Neuronal stem cell (in vitro differentiated cells): ENCODE data around the gene STPG2.
A peak's percentile ranks its signal among the peaks of the same experiment; 100 is the strongest.
"Not testable (repeated sequence)": the region's sequence is repeated elsewhere in the genome, so short reads cannot be mapped to it uniquely, and the experiment has no call there.

Source experiments
- DNase-seq: peaks from one replicate; pipeline ENCODE4 v3.0.0-alpha.2; 2013; ENCODE audit warnings: low spot score
- H2AFZ ChIP-seq: one replicate; pipeline ENCODE4 v1.6.1; 2013; ENCODE audit warnings: mild to moderate bottlenecking, low read length, inconsistent platforms
- H2AK5ac ChIP-seq: 2 replicates; pipeline ENCODE4 v1.6.1; 2013; ENCODE audit warnings: low read depth, mild to moderate bottlenecking, inconsistent platforms, low read length, moderate library complexity, mixed read lengths
- H2BK120ac ChIP-seq: 2 replicates; pipeline ENCODE4 v1.6.1; 2013; ENCODE audit warnings: low read depth, mild to moderate bottlenecking, inconsistent platforms, low read length, moderate library complexity, mixed read lengths
- H2BK12ac ChIP-seq: one replicate; pipeline ENCODE4 v1.6.1; 2013; ENCODE audit warnings: low read length, inconsistent platforms
- H2BK15ac ChIP-seq: 2 replicates; pipeline ENCODE4 v1.6.1; 2013; ENCODE audit warnings: mild to moderate bottlenecking, low read length, inconsistent platforms, mixed read lengths
- H2BK5ac ChIP-seq: one replicate; pipeline ENCODE4 v1.6.1; 2013; ENCODE audit warnings: inconsistent platforms, mild to moderate bottlenecking, low read length, moderate library complexity
- H3K14ac ChIP-seq: one replicate; pipeline ENCODE4 v1.6.1; 2013; ENCODE audit warnings: low read length, inconsistent platforms
- H3K18ac ChIP-seq: 2 replicates; pipeline ENCODE4 v1.6.1; 2013; ENCODE audit warnings: low read length, inconsistent platforms
- H3K23ac ChIP-seq: 2 replicates; pipeline ENCODE4 v1.6.1; 2013; ENCODE audit warnings: low read depth, mild to moderate bottlenecking, mixed read lengths, low read length, inconsistent platforms; ENCODE audit not compliant: poor library complexity
- H3K27ac ChIP-seq: replicated peaks from 3 replicates; pipeline ENCODE4 v1.5.1; 2013; ENCODE audit warnings: low read length, inconsistent platforms
- H3K27me3 ChIP-seq, 3 experiments: 2 replicates each; pipeline ENCODE4 v1.6.1; 2013; ENCODE audit warnings: low read length in 3 of 3, mild to moderate bottlenecking in 2 of 3, inconsistent platforms in 1 of 3, low read depth in 1 of 3, mixed read lengths in 1 of 3, moderate library complexity in 1 of 3; ENCODE audit not compliant: control insufficient read depth in 3 of 3, insufficient read depth in 3 of 3
- H3K36me3 ChIP-seq, 2 donors: replicated peaks in 1 of 2; 2 replicates each; pipeline ENCODE4 v1.6.1; 2013; ENCODE audit warnings: low read length in 2 of 2; ENCODE audit not compliant: control insufficient read depth in 2 of 2, insufficient read depth in 2 of 2
- H3K4ac ChIP-seq: 2 replicates; pipeline ENCODE4 v1.6.1; 2013; ENCODE audit warnings: inconsistent platforms, mild to moderate bottlenecking, low read length, moderate library complexity
- H3K4me1 ChIP-seq, 2 donors: 1 replicate in 1 of 2; 2 replicates in 1 of 2; pipeline ENCODE4 v1.6.1; 2013; ENCODE audit warnings: low read length in 2 of 2, low read depth in 1 of 2; ENCODE audit not compliant: control insufficient read depth in 2 of 2, insufficient read depth in 1 of 2
- H3K4me2 ChIP-seq: one replicate; pipeline ENCODE4 v1.6.1; 2013; ENCODE audit warnings: mild to moderate bottlenecking, low read length, inconsistent platforms; ENCODE audit not compliant: insufficient read depth, poor library complexity, severe bottlenecking
- H3K4me3 ChIP-seq, 2 donors: 2 replicates each; pipeline ENCODE4 v1.5.1; 2013; ENCODE audit warnings: low read length in 2 of 2, mild to moderate bottlenecking in 2 of 2, inconsistent platforms in 1 of 2, moderate library complexity in 1 of 2
- H3K79me1 ChIP-seq: one replicate; pipeline ENCODE4 v1.6.1; 2013; ENCODE audit warnings: low read depth, mild to moderate bottlenecking, inconsistent platforms, low read length, moderate library complexity
- H3K9ac ChIP-seq: one replicate; pipeline ENCODE4 v1.6.1; 2013; ENCODE audit warnings: mild to moderate bottlenecking, low read depth, low read length, inconsistent platforms; ENCODE audit not compliant: poor library complexity
- H3K9me3 ChIP-seq, 2 donors: replicated peaks in 1 of 2; 2 replicates each; pipeline versions ENCODE3 to v1.6.1; 2013; ENCODE audit warnings: low read length in 2 of 2, mild to moderate bottlenecking in 2 of 2, inconsistent platforms in 1 of 2, low read depth in 1 of 2, mixed read lengths in 1 of 2, moderate library complexity in 1 of 2; ENCODE audit not compliant: control insufficient read depth in 2 of 2, insufficient read depth in 1 of 2
- H4K8ac ChIP-seq: one replicate; pipeline ENCODE4 v1.6.1; 2013; ENCODE audit warnings: low read depth, mild to moderate bottlenecking, inconsistent platforms, low read length, moderate library complexity
- H4K91ac ChIP-seq: one replicate; pipeline ENCODE4 v1.6.1; 2013; ENCODE audit warnings: low read length, low read depth, mild to moderate bottlenecking, inconsistent platforms; ENCODE audit not compliant: poor library complexity
- WGBS, 2 donors: extraction: QIAGEN DNeasy Blood & Tissue Kit; methylation state at CpG; one replicate each; pipeline ENCODE4 v1.1.7; 2013; ENCODE audit warnings: missing lambda C conversion rate in 2 of 2, mixed read lengths in 1 of 2; ENCODE audit not compliant: insufficient read length in 2 of 2, insufficient replicate concordance in 1 of 2; ENCODE audit errors: extremely low coverage in 2 of 2; 5-methylcytosine and 5-hydroxymethylcytosine counted together

The STPG2 gene

GRCh38 chr4:97903436-97904189, 239.7 kb downstream of the STPG2 start:
- H3K14ac ChIP-seq, H3K18ac ChIP-seq, H4K91ac ChIP-seq, H2BK12ac ChIP-seq, H3K9me3 ChIP-seq, H4K8ac ChIP-seq, H3K79me1 ChIP-seq, DNase-seq, H3K36me3 ChIP-seq, H3K27ac ChIP-seq, H2AK5ac ChIP-seq, H3K23ac ChIP-seq, H3K4ac ChIP-seq, H2BK15ac ChIP-seq, H2BK120ac ChIP-seq, H3K4me2 ChIP-seq, H3K4me3 ChIP-seq, H3K27me3 ChIP-seq, H3K9ac ChIP-seq, H2BK5ac ChIP-seq, H3K4me1 ChIP-seq: not testable (repeated sequence)
- peak overlapping the region; percentile 29 for H2AFZ ChIP-seq
- WGBS, 2 donors: no CpG with 5 or more reads among the region's 23 CpGs

- H3K9ac ChIP-seq: no peak overlapping the region
- no peak overlapping the region for H3K4ac ChIP-seq
- H3K9me3 ChIP-seq: no peaks in the 10 kb centered on the region
- no peak overlapping the region for H3K18ac ChIP-seq
- H3K79me1 ChIP-seq: no peaks in the 10 kb centered on the region
- no peak overlapping the region for H2AK5ac ChIP-seq
- no peak overlapping the region for H2BK12ac ChIP-seq
- no peak overlapping the region for H2BK120ac ChIP-seq
- H3K14ac ChIP-seq: no peak overlapping the region
- no peak overlapping the region for H2AFZ ChIP-seq
- no peak overlapping the region for H2BK5ac ChIP-seq
- no peak overlapping the region for H2BK15ac ChIP-seq
- no peaks in the 10 kb centered on the region for H3K36me3 ChIP-seq
- H3K4me2 ChIP-seq: no peak overlapping the region
- no CpG with 5 or more reads among the region's 2 CpGs for WGBS, 2 donors
- H3K4me3 ChIP-seq: no peak overlapping the region
- H4K91ac ChIP-seq: no peak overlapping the region
- H3K4me1 ChIP-seq: no peaks in the 10 kb centered on the region
- H3K27me3 ChIP-seq: no peaks in the 10 kb centered on the region
- H4K8ac ChIP-seq: no peak overlapping the region
- no peak overlapping the region for H3K23ac ChIP-seq
- no peak overlapping the region for H3K27ac ChIP-seq
- no peak for DNase-seq
These were observed 243.0 kb downstream of the STPG2 start for GRCh38 chr4:97900229-97900628.

GRCh38 chr4:97892592-97893266, 250.5 kb downstream of the STPG2 start:
- no peak for DNase-seq
- WGBS, 2 donors: no CpG with 5 or more reads among the region's 1 CpG
- Histone ChIP-seq H4K91ac (no peak overlapping the region), H3K4me3 (no peak overlapping the region), H4K8ac (no peak overlapping the region), H3K4me2 (no peak overlapping the region), H3K36me3 (no peaks in the 10 kb centered on the region), H3K9me3 (no peaks in the 10 kb centered on the region), H3K18ac (no peak overlapping the region), H3K14ac (no peak overlapping the region), H2AFZ (no peak overlapping the region), H3K23ac (no peak overlapping the region), H3K4ac (no peak overlapping the region), H3K79me1 (no peaks in the 10 kb centered on the region), H3K27ac (no peak overlapping the region), H3K9ac (no peak overlapping the region), H2BK12ac (no peak overlapping the region), H3K4me1 (no peaks in the 10 kb centered on the region), H2BK120ac (no peak overlapping the region), H2AK5ac (no peak overlapping the region), H2BK15ac (no peak overlapping the region), H2BK5ac (no peak overlapping the region), H3K27me3 (no peaks in the 10 kb centered on the region)

GRCh38 chr4:97879942-97880341, 263.3 kb downstream of the STPG2 start:
- Histone ChIP-seq H3K4me2 (no peak overlapping the region), H3K79me1 (no peaks in the 10 kb centered on the region), H3K4me1 (no peaks in the 10 kb centered on the region), H3K36me3 (no peaks in the 10 kb centered on the region), H3K9ac (no peak overlapping the region), H3K4ac (no peak overlapping the region), H3K14ac (no peak overlapping the region), H2BK5ac (no peak overlapping the region), H2AK5ac (no peak overlapping the region), H3K27ac (no peak overlapping the region), H4K91ac (no peak overlapping the region), H2BK15ac (no peak overlapping the region), H3K23ac (no peak overlapping the region), H2BK12ac (no peak overlapping the region), H3K9me3 (no peaks in the 10 kb centered on the region), H3K4me3 (no peak overlapping the region), H2BK120ac (no peak overlapping the region), H4K8ac (no peak overlapping the region), H2AFZ (no peak overlapping the region), H3K18ac (no peak overlapping the region), H3K27me3 (no peaks in the 10 kb centered on the region)
- DNase-seq: no peak
- WGBS, 2 donors: no CpG with 5 or more reads among the region's 2 CpGs
